Measurements from ENCODE around the gene THAP3.

GRCh38 chr1:6627031-6627430, 2.4 kb downstream of the THAP3 start:
- TF ChIP-seq CTCF (IDR thresholded peaks at IDR 0.05; ENCODE audit: control extremely low read depth in 1 of 3, insufficient read depth in 1 of 3, low read depth in 1 of 3, low read length in 3 of 3) (no peak), CHD2 (IDR thresholded peaks at IDR 0.05; ENCODE audit: low read length) (no peak), ZNF274 (IDR thresholded peaks at IDR 0.05; ENCODE audit: borderline replicate concordance, extremely low read depth, low read length) (no peak)

Measured in H1 (cell line).